Large intestine (tissue), 3 donors: ENCODE measurements around the gene POU3F1. TPM values are rescaled to one million over a fixed set of nuclear protein-coding genes. Genes with fewer than 3 reads are reported as not detected.
"Not testable (repeated sequence)": the region's sequence is repeated elsewhere in the genome, so short reads cannot be mapped to it uniquely, and the experiment has no call there.

Experiments used
- DNase-seq, 2 donors: peaks; one replicate each; pipeline versions ENCODE4 v3.0.0 to v3.0.0-alpha.2; 2013
- H3K27ac ChIP-seq: one replicate; pipeline ENCODE4 v1.5.1; 2013; ENCODE audit warnings: low read length
- H3K27me3 ChIP-seq: 2 replicates; pipeline ENCODE4 v1.6.1; 2013; ENCODE audit warnings: low read length; ENCODE audit not compliant: control insufficient read depth, insufficient read depth
- H3K36me3 ChIP-seq: 2 replicates; pipeline ENCODE4 v1.6.1; 2013; ENCODE audit warnings: low read length; ENCODE audit not compliant: control insufficient read depth, insufficient read depth
- H3K4me1 ChIP-seq: one replicate; pipeline ENCODE4 v1.6.1; 2013; ENCODE audit warnings: low read length; ENCODE audit not compliant: control insufficient read depth, insufficient read depth
- H3K4me3 ChIP-seq: one replicate; pipeline ENCODE4 v1.5.1; 2013; ENCODE audit warnings: low read length
- H3K9me3 ChIP-seq: one replicate; pipeline ENCODE4 v1.6.1; 2013; ENCODE audit warnings: mild to moderate bottlenecking, low read depth, low read length, moderate library complexity; ENCODE audit not compliant: control insufficient read depth
- WGBS: methylation state at CpG from one replicate; pipeline ENCODE4 v1.1.5; 2013; ENCODE audit warnings: low lambda C conversion rate; ENCODE audit not compliant: insufficient coverage; 5-methylcytosine and 5-hydroxymethylcytosine counted together
- polyA plus RNA-seq: library from polyadenylated mRNA; unstranded; fragments of 120-200 nt; gene quantifications from one replicate; pipeline ENCODE4 v1.2.1, GENCODE V29; 2013

The POU3F1 gene
- polyA plus RNA-seq, 1 donor = 0.06 TPM

DNA sequence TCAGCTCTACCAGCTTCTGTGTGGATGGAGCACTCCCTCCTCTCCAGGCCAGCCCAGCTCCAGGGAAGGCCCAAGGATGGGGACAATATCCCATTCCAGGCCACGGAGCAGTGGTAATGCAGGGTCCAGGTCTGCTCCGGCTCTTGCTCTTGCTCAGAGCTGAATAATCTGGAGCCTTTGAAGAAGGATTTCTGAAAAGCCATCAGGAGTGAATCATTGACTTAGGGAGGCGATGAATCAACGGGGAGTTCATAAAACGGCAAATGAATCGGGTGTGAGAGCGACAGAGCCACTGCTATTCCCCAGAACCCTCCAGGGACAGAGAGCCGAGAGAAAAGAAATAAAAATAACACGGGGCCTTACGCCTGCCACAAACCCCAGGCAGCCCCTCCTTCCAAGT lies 7.7 kb downstream of the POU3F1 start:
- H3K27ac ChIP-seq = no peak overlapping the region
- H3K9me3 ChIP-seq = no peaks in the 10 kb centered on the region
- H3K4me1 ChIP-seq = no peaks in the 10 kb centered on the region
- H3K36me3 ChIP-seq = no peaks in the 10 kb centered on the region
- WGBS = 46% methylated on average over 5 of the region's 10 CpGs
- H3K4me3 ChIP-seq = no peak overlapping the region
- peaks cover 53% of the 10 kb centered on the region for H3K27me3 ChIP-seq
- DNase-seq = no peak

DNA sequence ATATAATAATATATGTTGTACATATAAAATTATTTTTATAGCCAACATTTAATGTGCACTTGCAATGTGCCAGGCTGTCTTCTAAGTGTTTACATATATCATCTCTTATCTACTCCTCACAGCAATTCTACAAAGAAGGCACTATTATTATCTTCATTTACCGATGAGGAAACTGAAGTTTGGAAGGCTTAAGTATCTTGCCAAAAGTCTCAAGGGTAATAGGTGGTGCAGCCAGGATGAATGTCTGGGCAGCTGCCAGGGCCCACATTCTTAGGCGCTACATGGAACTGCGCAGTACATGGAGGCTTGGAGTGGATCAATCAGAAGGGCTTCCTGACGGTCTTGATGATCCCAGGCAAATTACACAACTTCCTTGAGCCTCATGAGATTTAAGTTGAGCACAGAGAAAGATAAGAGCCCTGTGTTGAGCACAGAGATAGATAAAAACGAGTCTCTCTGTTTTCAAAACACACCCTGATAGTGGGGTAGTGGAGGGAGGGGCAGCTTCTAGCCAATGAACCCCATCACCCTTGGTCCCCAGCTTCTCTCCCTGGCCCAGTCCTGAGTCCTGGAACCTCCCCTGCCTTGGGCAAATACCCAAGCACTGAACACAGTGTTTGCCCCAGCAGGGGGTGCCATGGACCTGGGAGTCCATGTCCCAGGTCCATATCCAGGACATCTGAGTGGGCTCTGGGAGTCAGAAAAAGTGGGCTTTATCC lies 9.2 kb downstream of the POU3F1 start:
- DNase-seq = no peak
- Histone ChIP-seq H3K36me3 (no peaks in the 10 kb centered on the region), H3K9me3 (no peaks in the 10 kb centered on the region), H3K27me3 (peaks cover 38% of the 10 kb centered on the region), H3K4me3 (no peak overlapping the region), H3K27ac (no peak overlapping the region), H3K4me1 (no peaks in the 10 kb centered on the region)
- no CpG with 5 or more reads among the region's 5 CpGs for WGBS

DNA sequence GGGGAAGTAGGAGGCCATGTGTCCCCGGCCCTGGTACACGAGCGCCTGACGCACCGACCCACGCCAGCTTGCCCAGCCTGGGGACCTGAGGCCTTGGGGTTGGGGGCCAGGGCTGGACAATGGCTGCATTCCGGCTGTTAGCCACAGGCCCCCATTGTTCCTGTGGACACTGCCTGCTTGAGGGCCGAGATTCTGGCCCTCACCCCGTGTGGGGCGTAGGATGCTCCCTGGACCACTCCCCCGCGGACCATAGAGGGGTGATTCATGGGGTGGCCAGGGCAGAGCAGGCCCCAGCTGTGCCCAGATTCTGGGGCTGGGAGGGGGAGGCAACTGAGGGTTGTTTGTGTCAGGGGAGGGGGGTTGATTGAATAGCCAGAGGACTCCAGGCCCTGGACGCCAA lies 11.7 kb downstream of the POU3F1 start:
- H3K9me3 ChIP-seq = no peaks in the 10 kb centered on the region
- no peak overlapping the region for H3K4me3 ChIP-seq
- no peak overlapping the region for H3K27ac ChIP-seq
- peaks cover 13% of the 10 kb centered on the region for H3K27me3 ChIP-seq
- WGBS = no CpG with 5 or more reads among the region's 13 CpGs
- DNase-seq = no peak
- no peaks in the 10 kb centered on the region for H3K36me3 ChIP-seq
- peaks cover 10% of the 10 kb centered on the region for H3K4me1 ChIP-seq

DNA sequence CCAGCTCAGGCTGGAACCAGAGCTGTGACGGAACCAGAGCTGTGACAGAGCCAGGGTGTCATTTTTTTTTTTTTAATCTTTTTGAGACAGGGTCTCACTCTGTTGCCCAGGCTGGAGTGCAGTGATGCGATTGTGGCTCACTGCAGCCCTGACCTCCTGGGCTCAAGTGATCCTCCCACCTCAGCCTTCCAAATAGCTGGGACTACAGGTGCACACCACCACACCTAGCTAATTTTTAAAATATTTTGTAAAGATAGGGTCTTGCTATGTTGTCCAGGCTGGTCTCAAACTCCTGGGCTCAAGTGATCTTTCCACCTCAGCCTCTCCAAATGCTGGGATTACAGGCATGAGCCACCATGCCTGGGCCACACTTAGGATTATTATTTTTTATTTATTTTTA lies 13.6 kb downstream of the POU3F1 start:
- not testable (repeated sequence) for H3K9me3 ChIP-seq, H3K4me3 ChIP-seq, DNase-seq, H3K27ac ChIP-seq, H3K36me3 ChIP-seq, H3K27me3 ChIP-seq
- peaks cover 20% of the 10 kb centered on the region for H3K4me1 ChIP-seq
- no CpG with 5 or more reads among the region's 2 CpGs for WGBS

GRCh38 chr1:38031513-38031866 lies 15.1 kb downstream of the POU3F1 start:
- no peak for DNase-seq
- H3K27ac ChIP-seq = no peak overlapping the region
- no CpG with 5 or more reads among the region's 4 CpGs for WGBS

GRCh38 chr1:38030596-38031512 lies 15.7 kb downstream of the POU3F1 start:
- Histone ChIP-seq H3K9me3 (no peaks in the 10 kb centered on the region), H3K27ac (no peak overlapping the region), H3K4me1 (peaks cover 20% of the 10 kb centered on the region), H3K27me3 (peaks cover 5% of the 10 kb centered on the region), H3K4me3 (no peak overlapping the region), H3K36me3 (peaks cover 3% of the 10 kb centered on the region)
- no CpG with 5 or more reads among the region's 17 CpGs for WGBS
- DNase-seq = no peak

More at GRCh38 chr1:38031513-38031866, 15.1 kb downstream of the POU3F1 start:
- Histone ChIP-seq H3K4me1 (peaks cover 20% of the 10 kb centered on the region), H3K9me3 (no peaks in the 10 kb centered on the region), H3K36me3 (no peaks in the 10 kb centered on the region), H3K4me3 (no peak overlapping the region), H3K27me3 (peaks cover 5% of the 10 kb centered on the region)

GRCh38 chr1:38029685-38030511 lies 16.7 kb downstream of the POU3F1 start:
- peak in 1 of 2 donors; percentile 69 for DNase-seq
- H3K36me3 ChIP-seq = peaks cover 13% of the 10 kb centered on the region
- H3K9me3 ChIP-seq = no peaks in the 10 kb centered on the region
- H3K27ac ChIP-seq = no peak overlapping the region
- no CpG with 5 or more reads among the region's 12 CpGs for WGBS
- no peak overlapping the region for H3K4me3 ChIP-seq
- H3K27me3 ChIP-seq = peaks cover 5% of the 10 kb centered on the region
- peaks cover 20% of the 10 kb centered on the region for H3K4me1 ChIP-seq

GRCh38 chr1:38029081-38029681 lies 17.4 kb downstream of the POU3F1 start:
- WGBS = no CpG with 5 or more reads among the region's 23 CpGs
- H3K27ac ChIP-seq = no peak overlapping the region
- H3K4me3 ChIP-seq = no peak overlapping the region
- peaks cover 5% of the 10 kb centered on the region for H3K27me3 ChIP-seq
- DNase-seq = peak in 1 of 2 donors; percentile 22
- peaks cover 15% of the 10 kb centered on the region for H3K36me3 ChIP-seq
- peaks cover 20% of the 10 kb centered on the region for H3K4me1 ChIP-seq
- no peaks in the 10 kb centered on the region for H3K9me3 ChIP-seq

DNA sequence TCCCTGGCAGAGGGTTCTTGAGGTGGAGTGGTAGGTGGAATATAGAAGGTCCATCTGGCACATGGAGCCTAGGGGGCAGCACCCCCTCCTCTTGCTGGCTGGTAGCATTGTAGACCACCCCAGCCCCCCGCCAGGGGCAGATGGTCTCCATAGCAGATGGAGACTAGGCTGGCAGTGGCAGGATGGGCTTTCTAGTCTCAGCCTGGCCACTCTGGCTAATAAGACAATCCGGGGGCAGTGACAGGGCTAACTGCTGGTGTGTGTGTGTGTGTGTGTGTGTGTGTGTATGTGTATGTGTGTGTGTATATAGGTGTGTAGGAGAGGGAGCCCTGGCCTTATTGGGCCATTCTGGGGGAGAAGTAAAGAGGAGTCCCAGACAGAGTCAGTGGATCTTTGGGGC lies 17.9 kb downstream of the POU3F1 start:
- H3K4me3 ChIP-seq = no peak overlapping the region
- H3K36me3 ChIP-seq = peaks cover 20% of the 10 kb centered on the region
- DNase-seq = no peak
- peaks cover 20% of the 10 kb centered on the region for H3K4me1 ChIP-seq
- peaks cover 5% of the 10 kb centered on the region for H3K27me3 ChIP-seq
- no CpG with 5 or more reads among the region's 2 CpGs for WGBS
- no peak overlapping the region for H3K27ac ChIP-seq
- no peaks in the 10 kb centered on the region for H3K9me3 ChIP-seq
